Chondrocyte (in vitro differentiated cells): ENCODE results near the gene SUSD1. TPM values are rescaled to one million over a fixed set of nuclear protein-coding genes. Genes with fewer than 3 reads are reported as not detected.
A peak's percentile ranks its signal among the peaks of the same experiment; 100 is the strongest.

Experiments
- DNase-seq: peaks from one replicate; pipeline ENCODE4 v3.0.0; 2021; ENCODE audit warnings: mixed read lengths, low spot score
- H3K27ac Mint-ChIP-seq: one replicate; pipeline ENCODE4 v1.8.0; 2021; ENCODE audit warnings: mild to moderate bottlenecking, moderate library complexity, mixed read lengths; ENCODE audit not compliant: unreplicated experiment
- H3K27me3 Mint-ChIP-seq: 2 replicates; pipeline ENCODE4 v1.8.0; 2021; ENCODE audit warnings: low read depth, mixed read lengths
- H3K36me3 Mint-ChIP-seq: 2 replicates; pipeline ENCODE4 v1.8.0; 2021; ENCODE audit warnings: low read depth, mixed read lengths
- H3K4me1 Mint-ChIP-seq: 2 replicates; pipeline ENCODE4 v1.8.0; 2021; ENCODE audit warnings: low read depth, mild to moderate bottlenecking, mixed read lengths
- H3K4me3 Mint-ChIP-seq: one replicate; pipeline ENCODE4 v1.8.0; 2021; ENCODE audit warnings: mild to moderate bottlenecking, moderate library complexity, mixed read lengths; ENCODE audit not compliant: unreplicated experiment
- H3K9me3 Mint-ChIP-seq: 2 replicates; pipeline ENCODE4 v1.8.0; 2021; ENCODE audit warnings: low read depth, mixed read lengths
- CTCF ChIP-seq: fragments of 200-600 bp; sonication (generic); IDR thresholded peaks from 2 replicates; pipeline ENCODE4 v1.5.0; 2021; ENCODE audit warnings: antibody characterized with exemption, mild to moderate bottlenecking, moderate library complexity
- total RNA-seq: library from RNA; stranded (reverse); gene quantifications from 3 replicates; pipeline ENCODE4 v1.2.1, GENCODE V29; 2021

SUSD1 gene
- total RNA-seq, 1 donor from 2014 or later, result 29.6 TPM

DNA sequence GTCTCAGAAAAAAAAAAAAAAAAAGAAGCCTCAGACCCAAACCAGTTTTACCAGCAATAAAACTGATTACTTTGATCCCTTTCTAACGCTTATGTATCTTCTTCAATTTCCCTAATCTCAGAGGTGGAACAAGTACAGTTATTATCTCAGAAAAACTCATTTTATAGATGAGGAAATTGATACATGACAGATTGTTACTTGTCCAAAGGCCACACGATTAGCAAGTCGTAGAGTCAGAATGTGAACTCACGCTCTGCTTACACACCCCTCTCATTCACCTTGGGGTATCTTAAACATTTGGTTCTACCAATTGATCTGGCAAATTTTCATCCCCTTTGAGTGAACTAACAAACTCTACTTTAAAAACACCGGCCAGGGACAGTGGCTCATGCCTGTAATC, 110.2 kb downstream of the SUSD1 start:
- DNase-seq, result no peak
- H3K36me3 Mint-ChIP-seq, result peaks cover 7% of the 10 kb centered on the region
- H3K4me1 Mint-ChIP-seq, result peaks cover 31% of the 10 kb centered on the region
- no peak overlapping the region for H3K27ac Mint-ChIP-seq
- no peak for TF ChIP-seq CTCF
- H3K4me3 Mint-ChIP-seq, result no peak overlapping the region
- H3K9me3 Mint-ChIP-seq, result no peaks in the 10 kb centered on the region
- no peaks in the 10 kb centered on the region for H3K27me3 Mint-ChIP-seq

DNA sequence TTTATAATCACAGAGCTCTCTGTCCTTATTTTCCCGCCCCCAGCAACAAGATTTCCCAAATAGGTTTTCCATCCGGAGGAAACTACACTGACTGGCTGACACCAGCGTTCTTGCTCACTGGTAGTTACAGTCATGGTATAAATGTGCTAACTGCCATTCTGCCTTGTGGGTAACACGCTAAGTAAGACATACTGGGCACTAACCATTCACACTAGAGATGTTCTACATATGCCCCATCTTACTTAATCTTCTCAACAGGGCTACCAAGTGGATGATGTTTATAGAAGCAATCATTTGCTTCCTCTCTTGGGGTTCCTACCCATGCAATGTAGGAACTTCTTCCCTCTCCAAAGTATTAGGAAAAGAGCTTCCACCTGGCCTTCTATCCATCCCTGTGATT, 111.5 kb downstream of the SUSD1 start:
- Mint-ChIP-seq H3K4me3 (no peak overlapping the region), H3K9me3 (no peaks in the 10 kb centered on the region), H3K4me1 (peaks cover 43% of the 10 kb centered on the region), H3K36me3 (peaks cover 2% of the 10 kb centered on the region), H3K27ac (no peak overlapping the region), H3K27me3 (no peaks in the 10 kb centered on the region)
- no peak for TF ChIP-seq CTCF
- DNase-seq, result no peak

- no peak for DNase-seq
- Mint-ChIP-seq H3K9me3 (no peaks in the 10 kb centered on the region), H3K4me1 (peaks cover 45% of the 10 kb centered on the region), H3K4me3 (no peak overlapping the region), H3K27me3 (no peaks in the 10 kb centered on the region), H3K36me3 (peaks cover 1% of the 10 kb centered on the region), H3K27ac (no peak overlapping the region)
- TF ChIP-seq CTCF, result no peak
These were observed 111.9 kb downstream of the SUSD1 start for GRCh38 chr9:112063151-112063550.

- no peaks in the 10 kb centered on the region for H3K9me3 Mint-ChIP-seq
- H3K4me3 Mint-ChIP-seq, result no peak overlapping the region
- H3K36me3 Mint-ChIP-seq, result peaks cover 6% of the 10 kb centered on the region
- no peak for DNase-seq
- TF ChIP-seq CTCF, result peak; percentile 26
- H3K4me1 Mint-ChIP-seq, result peaks cover 45% of the 10 kb centered on the region
- peak overlapping the region; percentile 95 for H3K27ac Mint-ChIP-seq
- no peaks in the 10 kb centered on the region for H3K27me3 Mint-ChIP-seq
These were observed 113.9 kb downstream of the SUSD1 start for GRCh38 chr9:112061152-112061740.

- H3K9me3 Mint-ChIP-seq, result no peaks in the 10 kb centered on the region
- H3K27ac Mint-ChIP-seq, result peak overlapping the region; percentile 95
- peaks cover 8% of the 10 kb centered on the region for H3K36me3 Mint-ChIP-seq
- no peak for DNase-seq
- peaks cover 40% of the 10 kb centered on the region for H3K4me1 Mint-ChIP-seq
- TF ChIP-seq CTCF, result no peak
- H3K27me3 Mint-ChIP-seq, result no peaks in the 10 kb centered on the region
- no peak overlapping the region for H3K4me3 Mint-ChIP-seq
These were observed 115.2 kb downstream of the SUSD1 start for GRCh38 chr9:112059966-112060320.
